IPS DF 4.7 (cell line): ENCODE results near the gene LRRC70.

ENCODE experiments used
- DNase-seq: peaks from one replicate; pipeline ENCODE4 v3.0.0-alpha.2; 2013; ENCODE audit warnings: low spot score; ENCODE audit errors: extremely low read depth

Gene LRRC70

GRCh38 chr5:62574599-62574998, 4.0 kb upstream of the LRRC70 start:
- no peak for DNase-seq

DNA sequence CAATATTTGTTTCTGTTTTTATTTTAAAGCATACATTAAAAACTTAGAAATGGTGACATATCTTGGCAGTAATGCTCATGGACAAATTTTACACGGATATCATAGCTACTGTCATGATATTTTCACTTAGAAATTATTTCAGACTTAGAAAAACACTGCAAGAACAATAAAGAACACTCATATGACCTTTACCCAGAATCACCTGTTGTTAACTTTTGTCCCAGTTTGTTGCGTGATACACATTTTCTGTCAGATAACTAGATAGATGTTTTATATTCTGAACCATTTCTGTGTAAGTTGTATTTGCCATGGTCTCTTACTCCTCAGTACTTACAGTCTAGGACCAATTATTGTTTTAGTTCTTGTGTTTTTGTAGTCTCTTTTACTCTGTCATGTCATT, 3.6 kb upstream of the LRRC70 start:
- no peak for DNase-seq

GRCh38 chr5:62575489-62575888, 3.1 kb upstream of the LRRC70 start:
- DNase-seq, result no peak

DNA sequence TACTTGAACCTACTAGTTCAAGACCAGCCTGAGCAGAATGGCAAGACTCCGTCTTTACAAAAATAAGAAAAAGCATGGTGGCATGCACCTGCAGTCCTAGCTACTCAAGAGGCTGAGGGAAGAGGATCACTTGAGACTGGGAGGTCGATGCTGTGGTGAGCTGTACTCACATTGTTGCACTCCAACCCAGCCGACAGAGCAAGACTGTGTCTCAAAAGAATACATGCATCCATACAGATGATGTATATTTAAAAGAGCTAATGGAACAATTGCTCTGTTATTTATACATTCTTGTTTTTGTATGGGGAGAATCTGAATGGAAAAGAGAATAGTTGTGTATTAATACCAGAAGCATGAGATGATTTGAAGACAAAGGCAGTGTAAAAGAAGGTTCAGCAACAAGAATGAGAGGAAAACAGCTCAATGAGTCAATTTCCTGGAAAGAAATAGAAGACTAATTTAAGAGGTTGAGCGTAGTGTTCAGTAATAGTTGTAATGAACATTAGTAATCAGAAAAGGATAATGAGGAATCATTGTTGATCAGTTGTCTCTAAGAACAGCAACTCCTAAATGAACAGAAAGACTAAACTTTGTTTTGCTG, 1.9 kb upstream of the LRRC70 start:
- no peak for DNase-seq

DNA sequence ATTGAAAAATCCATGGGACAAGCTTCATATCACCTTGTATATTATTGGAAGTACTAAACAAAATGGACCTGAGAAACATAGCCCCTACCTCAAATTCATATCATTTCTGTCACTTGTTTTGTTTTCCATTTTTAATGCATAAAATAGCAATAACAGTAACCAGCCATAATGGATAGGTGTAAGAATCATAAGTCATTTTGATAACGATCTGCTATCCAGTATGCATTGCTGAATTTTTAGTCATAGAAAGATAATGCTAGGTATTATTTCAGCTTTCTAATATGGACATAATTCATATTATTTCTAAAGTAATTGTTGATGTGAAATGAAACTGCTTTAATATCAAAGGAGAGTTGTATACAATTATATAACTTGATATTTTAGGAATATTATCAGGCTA, 1.1 kb upstream of the LRRC70 start:
- no peak for DNase-seq

GRCh38 chr5:62579761-62580160, 1.1 kb downstream of the LRRC70 start:
- DNase-seq, result no peak

GRCh38 chr5:62581836-62582597, 3.4 kb downstream of the LRRC70 start:
- no peak for DNase-seq

DNA sequence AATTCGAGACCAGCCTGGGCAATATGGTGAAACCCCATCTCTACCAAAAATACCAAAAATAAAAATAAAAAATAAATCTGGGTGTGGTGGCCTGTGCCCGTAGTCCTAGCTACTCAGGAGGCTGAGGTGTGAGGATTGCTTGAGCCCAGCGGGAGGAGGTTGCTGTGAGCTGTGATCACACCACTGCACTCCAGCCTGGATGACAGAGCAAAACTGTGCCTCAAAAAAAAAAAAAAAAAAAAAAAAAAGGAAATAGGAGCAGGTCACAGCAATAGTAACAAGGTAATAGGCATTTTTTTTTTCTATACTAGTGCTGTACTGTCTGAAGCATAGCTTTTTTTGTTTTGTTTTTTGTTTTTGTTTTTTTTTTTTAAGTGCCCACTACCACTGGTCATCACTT, 5.8 kb downstream of the LRRC70 start:
- DNase-seq, result no peak

- no peak for DNase-seq
Measured at GRCh38 chr5:62585306-62585705, 6.7 kb downstream of the LRRC70 start.

GRCh38 chr5:62585751-62586150, 7.1 kb downstream of the LRRC70 start:
- no peak for DNase-seq

- no peak for DNase-seq
Measured at GRCh38 chr5:62587737-62588136, 9.1 kb downstream of the LRRC70 start.

DNA sequence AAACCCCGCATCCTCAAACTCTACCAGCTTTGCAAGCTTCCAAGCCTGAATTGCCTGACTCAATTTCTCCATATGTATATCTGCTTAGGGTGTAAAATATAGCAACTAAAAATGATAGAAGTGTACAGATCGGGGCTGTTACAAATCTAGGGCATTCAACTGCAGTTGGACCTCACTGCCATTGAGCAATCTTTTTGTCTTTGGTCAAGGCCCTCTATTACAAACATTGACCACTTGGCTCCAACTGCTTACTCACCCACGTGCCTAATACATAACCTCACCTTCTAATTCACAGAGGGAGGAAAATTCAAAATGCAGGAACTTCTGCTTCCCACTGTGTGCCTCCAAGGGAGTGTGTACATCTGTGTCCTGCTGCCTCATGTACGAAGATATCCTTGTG, 10.0 kb downstream of the LRRC70 start:
- no peak for DNase-seq

- DNase-seq, result no peak
Measured at GRCh38 chr5:62589504-62589903, 10.9 kb downstream of the LRRC70 start.

- DNase-seq, result no peak
Measured at GRCh38 chr5:62590387-62590786, 11.8 kb downstream of the LRRC70 start.

- no peak for DNase-seq
Measured at GRCh38 chr5:62592558-62592957, 13.9 kb downstream of the LRRC70 start.

DNA sequence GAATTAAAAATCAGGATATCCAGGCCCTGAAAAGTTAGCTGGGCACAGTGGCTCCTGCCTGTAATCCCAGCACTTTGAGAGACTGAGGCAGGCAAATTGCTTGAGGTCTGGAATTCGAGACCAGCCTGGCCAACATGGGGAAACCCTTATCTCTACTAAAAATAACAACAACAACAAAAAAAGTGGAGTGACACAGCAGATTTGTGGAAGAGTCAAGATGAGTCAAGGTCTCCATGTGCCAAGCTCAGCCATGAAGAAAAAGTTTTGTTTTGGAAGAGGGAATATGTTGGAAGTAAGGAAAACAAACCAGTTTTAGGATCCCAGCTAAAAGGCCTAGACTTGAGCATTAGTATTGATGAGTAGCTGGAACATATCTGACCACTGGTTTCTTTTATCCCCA, 14.7 kb downstream of the LRRC70 start:
- DNase-seq, result no peak

GRCh38 chr5:62594364-62594984, 15.9 kb downstream of the LRRC70 start:
- no peak for DNase-seq

- no peak for DNase-seq
Measured at GRCh38 chr5:62596096-62596495, 17.5 kb downstream of the LRRC70 start.

DNA sequence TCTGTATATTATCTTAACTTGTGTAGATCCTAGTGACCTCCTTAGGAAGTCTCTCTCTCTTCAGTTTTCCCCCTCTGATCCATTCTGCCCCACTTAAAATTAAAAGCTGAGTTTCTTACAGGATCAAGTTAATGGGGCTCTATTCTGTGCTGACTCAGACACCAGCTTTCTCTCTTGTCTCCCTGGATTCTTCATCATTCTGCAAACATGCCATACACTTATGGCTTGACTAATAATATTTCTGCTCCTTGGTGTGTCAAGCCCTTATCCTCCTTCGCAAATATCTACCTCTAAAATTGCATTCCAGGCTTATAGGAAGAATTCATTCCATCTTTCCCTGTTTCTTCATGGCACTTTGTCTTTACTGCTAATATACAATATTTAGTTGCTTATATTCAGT, 18.1 kb downstream of the LRRC70 start:
- no peak for DNase-seq

DNA sequence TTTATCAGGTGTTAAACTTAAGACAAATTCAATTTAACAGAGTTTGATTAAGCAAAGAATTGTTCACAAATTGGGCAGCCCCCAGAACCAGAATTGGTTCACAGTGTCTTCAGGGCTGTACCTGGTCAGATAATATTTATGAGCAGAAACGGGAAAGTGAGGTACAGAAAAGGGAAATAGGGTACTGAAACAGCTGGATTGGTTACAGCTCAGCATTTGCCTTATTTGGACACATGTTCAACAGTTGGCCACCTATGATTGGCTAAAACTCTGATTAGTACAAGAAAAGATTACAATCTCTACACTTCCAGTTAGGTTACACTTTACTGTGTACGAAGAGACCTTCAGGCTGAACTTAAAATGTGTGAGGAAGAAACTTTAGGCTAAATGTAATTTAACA, 18.7 kb downstream of the LRRC70 start:
- DNase-seq, result no peak

- DNase-seq, result no peak
Measured at GRCh38 chr5:62600560-62601252, 22.1 kb downstream of the LRRC70 start.

GRCh38 chr5:62603934-62604333, 25.3 kb downstream of the LRRC70 start:
- DNase-seq, result no peak
